SK-N-SH treated with all-trans-retinoic acid at 6 μM for 48 hours (cell line): ENCODE data around the gene LOXHD1.

Experiments used
- ATAC-seq: fragments of 200-7000 bp; cut with Tn5 transposase; 3 replicates; pipeline ENCODE4 v1.9.1; 2020; ENCODE audit warnings: mild to moderate bottlenecking, moderate library complexity
- ARNTL ChIP-seq: fragments of 450-650 bp; formaldehyde crosslinking; IDR thresholded peaks from 2 replicates; pipeline ENCODE4 v1.5.0; 2020; ENCODE audit warnings: low read depth, mild to moderate bottlenecking, moderate library complexity, borderline replicate concordance
- BACH2 ChIP-seq: fragments of 250-450 bp; sonication (Bioruptor Pico); IDR thresholded peaks from 2 replicates; pipeline ENCODE4 v1.9.0; 2021; ENCODE audit warnings: mild to moderate bottlenecking, borderline replicate concordance
- CREB5 ChIP-seq: fragments of 250-450 bp; sonication (Bioruptor Pico); IDR thresholded peaks from 2 replicates; pipeline ENCODE4 v1.5.1; 2020; ENCODE audit warnings: low read depth, mild to moderate bottlenecking, moderate library complexity
- CSDC2 ChIP-seq: fragments of 250-450 bp; sonication (Bioruptor Pico); IDR thresholded peaks from 2 replicates; pipeline ENCODE4 v1.5.0; 2020; ENCODE audit warnings: mild to moderate bottlenecking, moderate library complexity
- CSRNP3 ChIP-seq: fragments of 250-450 bp; sonication (Bioruptor Pico); IDR thresholded peaks from 2 replicates; pipeline ENCODE4 v1.5.1; 2021; ENCODE audit warnings: mild to moderate bottlenecking, moderate library complexity
- ESRRG ChIP-seq: fragments of 250-450 bp; sonication (Bioruptor Pico); IDR thresholded peaks from 2 replicates; pipeline ENCODE4 v1.6.1; 2021; ENCODE audit warnings: mild to moderate bottlenecking
- GLIS3 ChIP-seq: fragments of 250-450 bp; sonication (Bioruptor Pico); IDR thresholded peaks from 2 replicates; pipeline ENCODE4 v1.5.0; 2020; ENCODE audit warnings: mild to moderate bottlenecking, moderate library complexity
- ISL1 ChIP-seq: fragments of 250-450 bp; sonication (Bioruptor Pico); IDR thresholded peaks from 2 replicates; pipeline ENCODE4 v2.1.2; 2022; ENCODE audit warnings: mild to moderate bottlenecking, moderate library complexity
- OSR1 ChIP-seq: fragments of 250-450 bp; sonication (Bioruptor Pico); IDR thresholded peaks from 2 replicates; pipeline ENCODE4 v1.8.0; 2022; ENCODE audit warnings: moderate library complexity, mild to moderate bottlenecking, inconsistent platforms
- PATZ1 ChIP-seq: fragments of 250-450 bp; sonication (Bioruptor Pico); IDR thresholded peaks from 2 replicates; pipeline ENCODE4 v1.8.0; 2020; ENCODE audit warnings: mild to moderate bottlenecking, moderate library complexity, borderline replicate concordance
- PPARA ChIP-seq: fragments of 250-450 bp; sonication (Bioruptor Pico); IDR thresholded peaks from 2 replicates; pipeline ENCODE4 v1.5.0; 2020; ENCODE audit warnings: mild to moderate bottlenecking, borderline replicate concordance
- RARB ChIP-seq: fragments of 250-450 bp; sonication (Bioruptor Pico); IDR thresholded peaks from 2 replicates; pipeline ENCODE4 v1.8.0; 2021; ENCODE audit warnings: mild to moderate bottlenecking, moderate library complexity
- SNAI2 ChIP-seq: fragments of 250-450 bp; sonication (Bioruptor Pico); IDR thresholded peaks from 2 replicates; pipeline ENCODE4 v1.5.0; 2020; ENCODE audit warnings: mild to moderate bottlenecking, moderate library complexity
- TCF4 ChIP-seq: fragments of 250-450 bp; sonication (Bioruptor Pico); IDR thresholded peaks from 2 replicates; pipeline ENCODE4 v1.8.0; 2021; ENCODE audit warnings: mild to moderate bottlenecking, moderate library complexity, borderline replicate concordance
- TOX ChIP-seq: fragments of 250-450 bp; sonication (Bioruptor Pico); IDR thresholded peaks from 2 replicates; pipeline ENCODE4 v1.8.0; 2021; ENCODE audit warnings: mild to moderate bottlenecking, moderate library complexity, borderline replicate concordance
- ZC3H10 ChIP-seq: fragments of 250-450 bp; sonication (Bioruptor Pico); IDR thresholded peaks from 2 replicates; pipeline ENCODE4 v1.5.1; 2021; ENCODE audit warnings: mild to moderate bottlenecking, moderate library complexity
- ZFP3 ChIP-seq: fragments of 250-450 bp; sonication (Bioruptor Pico); IDR thresholded peaks from 2 replicates; pipeline ENCODE4 v1.5.0; 2020; ENCODE audit warnings: mild to moderate bottlenecking, moderate library complexity
- ZFP30 ChIP-seq: fragments of 450-650 bp; formaldehyde crosslinking; IDR thresholded peaks from 2 replicates; pipeline ENCODE4 v1.5.0; 2022; ENCODE audit warnings: mild to moderate bottlenecking, moderate library complexity
- ZNF565 ChIP-seq: fragments of 450-650 bp; formaldehyde crosslinking; conservative IDR thresholded peaks from 2 replicates; pipeline ENCODE4 v1.5.0; 2020; ENCODE audit warnings: low read depth, mild to moderate bottlenecking, moderate library complexity
- ZNF70 ChIP-seq: fragments of 450-650 bp; formaldehyde crosslinking; IDR thresholded peaks from 2 replicates; pipeline ENCODE4 v1.5.0; 2020; ENCODE audit warnings: mild to moderate bottlenecking, moderate library complexity
- ZNF8 ChIP-seq: fragments of 450-650 bp; formaldehyde crosslinking; IDR thresholded peaks from 2 replicates; pipeline ENCODE4 v1.5.0; 2020; ENCODE audit warnings: mild to moderate bottlenecking, moderate library complexity

LOXHD1 gene

GRCh38 chr18:46657115-46657955 lies at the start of gene LOXHD1:
Gene LOXHD1, minus strand, starts transcription at chr18:46657220. Its CDS starts 187 bp downstream, at chr18:46657033.
- TF ChIP-seq BACH2: no peak
- ATAC-seq: no peak

- no peak for ATAC-seq
- TF ChIP-seq ZNF565 (CRISPR knock-in tag): no peak
- no peak for TF ChIP-seq ZNF70 (CRISPR knock-in tag)
- no peak for TF ChIP-seq CSDC2
- TF ChIP-seq ARNTL (CRISPR knock-in tag): no peak
- TF ChIP-seq TCF4 (CRISPR knock-in tag): no peak
- no peak for TF ChIP-seq RARB (CRISPR knock-in tag)
- no peak for TF ChIP-seq SNAI2
- TF ChIP-seq CSRNP3 (CRISPR knock-in tag): no peak
- no peak for TF ChIP-seq TOX (CRISPR knock-in tag)
- TF ChIP-seq PPARA: no peak
- TF ChIP-seq CREB5 (CRISPR knock-in tag): no peak
- TF ChIP-seq GLIS3 (CRISPR knock-in tag): no peak
- TF ChIP-seq ZFP3 (CRISPR knock-in tag): no peak
- no peak for TF ChIP-seq BACH2
- no peak for TF ChIP-seq ISL1 (CRISPR knock-in tag)
- TF ChIP-seq ESRRG (CRISPR knock-in tag): no peak
- TF ChIP-seq ZNF8 (CRISPR knock-in tag): no peak
- TF ChIP-seq PATZ1 (CRISPR knock-in tag): no peak
- TF ChIP-seq, all 23 proteins: peak for 0
Measured at GRCh38 chr18:46705521-46705920, 48.5 kb upstream of the LOXHD1 start.

GRCh38 chr18:46704816-46705215 lies 47.8 kb upstream of the LOXHD1 start:
- TF ChIP-seq ISL1 (CRISPR knock-in tag): no peak
- no peak for TF ChIP-seq ZNF70 (CRISPR knock-in tag)
- TF ChIP-seq PPARA: no peak
- no peak for TF ChIP-seq PATZ1 (CRISPR knock-in tag)

GRCh38 chr18:46704189-46704588 lies 47.2 kb upstream of the LOXHD1 start:
- TF ChIP-seq BACH2 (no peak), ZFP30 (CRISPR knock-in tag) (no peak), SNAI2 (no peak)
- ATAC-seq: no peak

More at GRCh38 chr18:46704816-46705215, 47.8 kb upstream of the LOXHD1 start:
- ATAC-seq: no peak

GRCh38 chr18:46702471-46702870 lies 45.5 kb upstream of the LOXHD1 start:
- TF ChIP-seq ZNF8 (CRISPR knock-in tag) (no peak), OSR1 (CRISPR knock-in tag) (no peak), ZC3H10 (no peak), RARB (CRISPR knock-in tag) (no peak), PATZ1 (CRISPR knock-in tag) (no peak), ZFP30 (CRISPR knock-in tag) (no peak), ZNF565 (CRISPR knock-in tag) (no peak), ISL1 (CRISPR knock-in tag) (no peak), ARNTL (CRISPR knock-in tag) (no peak), CSRNP3 (CRISPR knock-in tag) (no peak), BACH2 (no peak)
- no peak for ATAC-seq
